Loucy (cell line): Measurements from ENCODE around the gene NCOR1.

Experiments used
- H2AFZ ChIP-seq: fragments of 200-600 bp; sonication (generic); 2 replicates; pipeline ENCODE4 v1.6.0; 2016; ENCODE audit warnings: antibody characterized with exemption, mild to moderate bottlenecking, low read length, moderate library complexity
- H3F3A ChIP-seq: fragments of 200-600 bp; 2 replicates; pipeline ENCODE4 v1.6.0; 2016; ENCODE audit warnings: antibody characterized with exemption, low read depth, mild to moderate bottlenecking
- H3K27me3 ChIP-seq: fragments of 200-600 bp; sonication (generic); 2 replicates; pipeline ENCODE4 v1.6.1; 2014; ENCODE audit warnings: low read length, mild to moderate bottlenecking; ENCODE audit not compliant: insufficient read depth, poor library complexity, severe bottlenecking
- H3K36me3 ChIP-seq: fragments of 200-600 bp; sonication (generic); 2 replicates; pipeline ENCODE4 v1.6.1; 2016; ENCODE audit warnings: low read length; ENCODE audit not compliant: insufficient read depth
- H3K4me1 ChIP-seq: fragments of 200-600 bp; sonication (generic); 2 replicates; pipeline ENCODE4 v1.5.1; 2014; ENCODE audit warnings: low read length, mild to moderate bottlenecking; ENCODE audit not compliant: insufficient read depth, poor library complexity, severe bottlenecking
- H3K4me2 ChIP-seq: fragments of 200-600 bp; sonication (generic); 2 replicates; pipeline ENCODE4 v1.6.0; 2014; ENCODE audit warnings: antibody characterized with exemption, low read length, low read depth, mild to moderate bottlenecking; ENCODE audit not compliant: poor library complexity, severe bottlenecking
- H3K4me3 ChIP-seq: fragments of 200-600 bp; sonication (generic); 2 replicates; pipeline ENCODE4 v1.5.1; 2014; ENCODE audit warnings: low read length, mild to moderate bottlenecking, mixed read lengths; ENCODE audit not compliant: poor library complexity, severe bottlenecking
- H3K79me2 ChIP-seq: fragments of 200-600 bp; sonication (generic); 2 replicates; pipeline ENCODE4 v1.6.1; 2014; ENCODE audit warnings: low read length; ENCODE audit not compliant: insufficient read depth
- H3K9ac ChIP-seq: fragments of 200-600 bp; sonication (generic); 2 replicates; pipeline ENCODE4 v1.6.0; 2014; ENCODE audit warnings: mild to moderate bottlenecking, low read depth, low read length, moderate library complexity; ENCODE audit not compliant: poor library complexity, severe bottlenecking
- H3K9me2 ChIP-seq: fragments of 200-600 bp; sonication (generic); replicated peaks from 2 replicates; pipeline ENCODE4 v1.6.1; 2016; ENCODE audit warnings: low read depth, low read length, mixed read lengths
- H3K9me3 ChIP-seq: fragments of 200-600 bp; sonication (generic); 2 replicates; pipeline ENCODE4 v1.6.1; 2014; ENCODE audit warnings: mild to moderate bottlenecking, antibody characterized with exemption, low read length, low read depth; ENCODE audit not compliant: insufficient read depth
- H4K20me1 ChIP-seq: fragments of 200-600 bp; sonication (generic); 2 replicates; pipeline ENCODE4 v1.6.0; 2014; ENCODE audit warnings: antibody characterized with exemption, low read length, mild to moderate bottlenecking; ENCODE audit not compliant: insufficient read depth, poor library complexity, severe bottlenecking
- CTCF ChIP-seq: fragments of 200-600 bp; sonication (generic); conservative IDR thresholded peaks from 2 replicates; pipeline ENCODE4 v1.5.1; 2014; ENCODE audit warnings: mild to moderate bottlenecking, antibody characterized with exemption, low read length
- EZH2phosphoT487 ChIP-seq: fragments of 200-600 bp; IDR thresholded peaks from 2 replicates; pipeline ENCODE4 v1.6.1; 2018; ENCODE audit warnings: antibody characterized with exemption, mild to moderate bottlenecking, moderate library complexity, borderline replicate concordance

The NCOR1 gene

GRCh38 chr17:16215273-16215964 is at the start of gene NCOR1:
TSS of gene NCOR1 (minus strand) at chr17:16215534. CDS start at chr17:16194569, 20,965 bp downstream.
- H3K9me2 ChIP-seq = no peaks in the 10 kb centered on the region
- peaks cover 50% of the 10 kb centered on the region for H4K20me1 ChIP-seq
- peaks cover 90% of the 10 kb centered on the region for H3K79me2 ChIP-seq
- peak within 1 kb of the TSS; percentile 85 for H3K4me3 ChIP-seq
- H3K4me2 ChIP-seq = peak within 1 kb of the TSS; percentile 99
- TF ChIP-seq EZH2phosphoT487 (no peak), CTCF (peak; percentile 30; the same call in 1 of the 2 replicates)
- peaks cover 7% of the 10 kb centered on the region for H3K27me3 ChIP-seq
- peak within 1 kb of the TSS; percentile 82 for H2AFZ ChIP-seq
- peak within 1 kb of the TSS; percentile 97 for H3K9ac ChIP-seq
- H3K9me3 ChIP-seq = no peaks in the 10 kb centered on the region
- H3K36me3 ChIP-seq = no peaks in the 10 kb centered on the region
- H3K4me1 ChIP-seq = peaks cover 43% of the 10 kb centered on the region
- peaks cover 3% of the 10 kb centered on the region for H3F3A ChIP-seq

DNA sequence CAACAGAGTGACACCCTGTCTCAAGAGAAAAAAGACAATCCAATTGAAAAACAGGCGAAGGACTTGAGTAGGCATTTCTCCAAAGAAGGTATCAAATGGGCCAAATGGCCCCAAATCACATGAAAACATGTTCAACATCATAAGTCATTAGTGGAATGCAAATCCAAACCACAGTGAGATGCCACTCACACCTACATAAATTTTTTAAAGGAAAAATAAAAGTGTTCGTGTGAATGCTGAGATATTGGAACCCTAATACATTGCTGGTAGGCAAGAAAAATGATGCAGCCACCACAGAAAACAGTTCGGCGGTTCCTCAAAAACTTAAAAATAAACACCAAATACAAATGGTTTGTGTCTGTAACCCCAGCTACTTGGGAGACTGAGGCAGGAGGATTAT is 46.9 kb upstream of the NCOR1 start:
- H3K9me2 ChIP-seq = no peaks in the 10 kb centered on the region
- H3K4me2 ChIP-seq = no peak overlapping the region
- H2AFZ ChIP-seq = no peak overlapping the region
- H3K79me2 ChIP-seq = no peaks in the 10 kb centered on the region
- H3K4me3 ChIP-seq = no peak overlapping the region
- TF ChIP-seq EZH2phosphoT487 (no peak), CTCF (no peak)
- no peaks in the 10 kb centered on the region for H3K36me3 ChIP-seq
- H3K9ac ChIP-seq = no peak overlapping the region
- H3F3A ChIP-seq = no peaks in the 10 kb centered on the region
- H4K20me1 ChIP-seq = no peaks in the 10 kb centered on the region
- peaks cover 3% of the 10 kb centered on the region; the same call in 1 of the 2 replicates for H3K9me3 ChIP-seq
- peaks cover 1% of the 10 kb centered on the region for H3K4me1 ChIP-seq
- H3K27me3 ChIP-seq = no peaks in the 10 kb centered on the region

DNA sequence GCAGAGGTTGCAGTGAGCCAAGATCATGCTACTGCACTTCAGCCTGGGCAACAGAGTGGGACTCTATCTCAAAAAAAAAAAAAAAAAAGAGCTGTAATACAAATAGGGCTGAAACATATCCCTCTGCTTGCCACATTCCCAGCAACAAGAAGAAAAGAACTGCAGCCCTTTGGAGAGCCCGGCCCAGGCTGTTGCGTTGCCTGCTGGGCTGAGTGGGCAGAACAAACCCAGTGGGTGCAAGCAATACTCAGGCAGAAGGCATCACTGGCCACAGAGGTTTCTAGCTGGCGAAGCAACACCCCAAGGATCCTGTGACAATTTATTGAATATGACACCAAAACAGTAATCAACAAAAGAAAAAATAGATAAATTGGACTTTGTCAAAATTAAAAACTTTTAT is 45.7 kb upstream of the NCOR1 start:
- no peaks in the 10 kb centered on the region for H3K4me1 ChIP-seq
- H3K79me2 ChIP-seq = no peaks in the 10 kb centered on the region
- no peaks in the 10 kb centered on the region for H3K9me2 ChIP-seq
- no peak overlapping the region for H3K9ac ChIP-seq
- no peak overlapping the region for H2AFZ ChIP-seq
- TF ChIP-seq CTCF (no peak), EZH2phosphoT487 (no peak)
- H3K27me3 ChIP-seq = no peaks in the 10 kb centered on the region
- H3K9me3 ChIP-seq = peaks cover 3% of the 10 kb centered on the region; the same call in 1 of the 2 replicates
- H3K4me3 ChIP-seq = no peak overlapping the region
- H4K20me1 ChIP-seq = no peaks in the 10 kb centered on the region
- no peaks in the 10 kb centered on the region for H3K36me3 ChIP-seq
- no peak overlapping the region for H3K4me2 ChIP-seq
- no peaks in the 10 kb centered on the region for H3F3A ChIP-seq
